HEK293 (cell line): Measurements from ENCODE around the gene SPNS1.

ENCODE experiments used
- CTCF ChIA-PET: fragments of 350-600 bp; formaldehyde crosslinking; extraction: SDS; loops from one replicate; lab custom pipeline; 2021; ENCODE audit warnings: antibody characterized with exemption; lab: Yijun Ruan, JAX
- POLR2A ChIA-PET: fragments of 300-600 bp; formaldehyde crosslinking; extraction: SDS; loops from one replicate; lab custom pipeline; 2020; ENCODE audit warnings: antibody characterized with exemption, inconsistent platforms; lab: Yijun Ruan, JAX
- H3K27ac ChIP-seq: fragments of 200-500 bp; sonication (Bioruptor generic); 2 replicates; pipeline ENCODE4 v1.5.1; 2014; ENCODE audit warnings: low read depth, low read length, control low read depth, inconsistent platforms; ENCODE audit errors: extremely low read depth
- H3K36me3 ChIP-seq, 2 experiments: fragments of 200-500 bp in 1 of 2; sonication (Bioruptor generic) in 1 of 2; 1 replicate in 1 of 2; 2 replicates in 1 of 2; pipeline ENCODE4 v1.5.1; 2014 to 2017; ENCODE audit warnings: inconsistent platforms in 2 of 2, low read length in 2 of 2; ENCODE audit not compliant: control insufficient read depth in 2 of 2, insufficient read depth in 1 of 2
- H3K4me1 ChIP-seq: fragments of 200-500 bp; sonication (Bioruptor generic); 2 replicates; pipeline ENCODE4 v1.5.1; 2014; ENCODE audit warnings: mild to moderate bottlenecking, low read length, inconsistent platforms; ENCODE audit not compliant: control insufficient read depth, insufficient read depth
- H3K4me3 ChIP-seq: 2 replicates; pipeline ENCODE4 v1.5.1; 2011; ENCODE audit warnings: low read depth, mild to moderate bottlenecking, control low read depth, low read length, moderate library complexity
- H3K9me3 ChIP-seq: fragments of 200-500 bp; sonication (Bioruptor generic); 2 replicates; pipeline ENCODE4 v1.5.1; 2014; ENCODE audit warnings: low read depth, low read length, inconsistent platforms; ENCODE audit not compliant: control insufficient read depth, insufficient read depth
- KLF8 ChIP-seq: fragments of 450-650 bp; formaldehyde crosslinking; IDR thresholded peaks from 2 replicates; pipeline ENCODE4 v1.5.1; 2016; ENCODE audit warnings: missing biosample characterization, missing genetic modification characterization
- SP2 ChIP-seq: fragments of 450-650 bp; formaldehyde crosslinking; IDR thresholded peaks from 2 replicates; pipeline ENCODE4 v1.5.1; 2016; ENCODE audit warnings: missing biosample characterization, missing genetic modification characterization
- ZNF202 ChIP-seq: fragments of 450-650 bp; formaldehyde crosslinking; IDR thresholded peaks from 2 replicates; pipeline ENCODE4 v1.5.1; 2016; ENCODE audit warnings: missing biosample characterization, missing genetic modification characterization, borderline replicate concordance
- ZNF23 ChIP-seq: fragments of 450-650 bp; formaldehyde crosslinking; IDR thresholded peaks from 2 replicates; pipeline ENCODE4 v1.5.1; 2016; ENCODE audit warnings: missing biosample characterization, missing genetic modification characterization, borderline replicate concordance
- ZNF501 ChIP-seq: fragments of 450-650 bp; formaldehyde crosslinking; IDR thresholded peaks from 2 replicates; pipeline ENCODE4 v1.5.1; 2016; ENCODE audit warnings: missing biosample characterization, missing genetic modification characterization
- ZNF521 ChIP-seq: fragments of 450-650 bp; formaldehyde crosslinking; IDR thresholded peaks from 2 replicates; pipeline ENCODE4 v1.5.1; 2017; ENCODE audit warnings: missing biosample characterization, mild to moderate bottlenecking, missing genetic modification characterization
- ZNF529 ChIP-seq: fragments of 450-650 bp; formaldehyde crosslinking; IDR thresholded peaks from 2 replicates; pipeline ENCODE4 v1.5.1; 2017; ENCODE audit warnings: missing genetic modification characterization, missing biosample characterization; ENCODE audit not compliant: insufficient replicate concordance
- ZNF548 ChIP-seq: fragments of 450-650 bp; formaldehyde crosslinking; IDR thresholded peaks from 2 replicates; pipeline ENCODE4 v1.5.1; 2016; ENCODE audit warnings: missing biosample characterization, missing genetic modification characterization
- ZNF558 ChIP-seq: fragments of 450-650 bp; formaldehyde crosslinking; IDR thresholded peaks from 2 replicates; pipeline ENCODE4 v1.5.1; 2016; ENCODE audit warnings: missing biosample characterization, missing genetic modification characterization
- ZNF600 ChIP-seq: fragments of 450-650 bp; formaldehyde crosslinking; IDR thresholded peaks from 2 replicates; pipeline ENCODE4 v1.5.1; 2016; ENCODE audit warnings: missing biosample characterization, missing genetic modification characterization
- ZNF629 ChIP-seq: fragments of 450-650 bp; formaldehyde crosslinking; IDR thresholded peaks from 2 replicates; pipeline ENCODE4 v1.5.1; 2017; ENCODE audit warnings: missing biosample characterization, missing genetic modification characterization
- ZNF660 ChIP-seq: fragments of 450-650 bp; IDR thresholded peaks from 2 replicates; pipeline ENCODE4 v1.5.1; 2018; ENCODE audit warnings: missing biosample characterization, mild to moderate bottlenecking, missing genetic modification characterization
- ZNF785 ChIP-seq: fragments of 450-650 bp; formaldehyde crosslinking; IDR thresholded peaks from 2 replicates; pipeline ENCODE4 v1.5.1; 2016; ENCODE audit warnings: missing biosample characterization, missing genetic modification characterization
- TF ChIP-seq, protein P1 (sequence below): fragments of 450-650 bp; formaldehyde crosslinking; IDR thresholded peaks from 2 replicates; pipeline ENCODE4 v1.5.1; 2016; ENCODE audit warnings: missing biosample characterization, missing genetic modification characterization, low read depth
- TF ChIP-seq, protein P2 (sequence below): fragments of 450-650 bp; formaldehyde crosslinking; IDR thresholded peaks from 2 replicates; pipeline ENCODE4 v1.5.1; 2016; ENCODE audit warnings: missing biosample characterization, missing genetic modification characterization
- TF ChIP-seq, protein P3 (sequence below): fragments of 450-650 bp; formaldehyde crosslinking; IDR thresholded peaks from 2 replicates; pipeline ENCODE4 v1.5.1; 2017; ENCODE audit warnings: missing biosample characterization, missing genetic modification characterization
- TF ChIP-seq, protein P4 (sequence below): fragments of 450-650 bp; formaldehyde crosslinking; IDR thresholded peaks from 2 replicates; pipeline ENCODE4 v1.5.1; 2016; ENCODE audit warnings: missing biosample characterization, missing genetic modification characterization
- TF ChIP-seq, protein P5 (sequence below): fragments of 450-650 bp; formaldehyde crosslinking; IDR thresholded peaks from 2 replicates; pipeline ENCODE4 v1.5.1; 2017; ENCODE audit warnings: missing biosample characterization, missing genetic modification characterization

SPNS1 gene

DNA sequence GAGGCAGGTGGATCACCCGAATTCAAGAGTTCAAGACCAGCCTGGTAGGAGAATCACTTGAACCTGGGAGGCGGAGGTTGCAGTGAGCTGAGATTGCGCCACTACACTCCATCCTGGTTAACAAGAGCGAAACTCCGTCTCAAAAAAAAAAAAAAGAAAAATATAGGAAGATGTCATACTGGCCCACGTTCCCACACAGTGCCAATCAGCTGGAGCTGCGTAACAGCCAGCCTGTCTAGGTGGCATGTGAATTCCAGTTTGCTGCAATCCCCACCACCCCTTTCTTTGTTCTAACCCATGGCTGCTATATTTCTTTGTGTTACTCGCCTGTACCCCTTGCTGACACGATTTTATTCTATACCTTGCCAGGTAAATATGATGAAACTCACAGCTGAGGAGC is 16.4 kb upstream of the SPNS1 start:
- ChIA-PET POLR2A (no interaction called here), CTCF (interaction anchor here (0.6 to 1.2 kb wide), 2 partner anchors 16 to 34 kb away, joined by 3 read pairs; no protein-coding TSS in a partner anchor)

DNA sequence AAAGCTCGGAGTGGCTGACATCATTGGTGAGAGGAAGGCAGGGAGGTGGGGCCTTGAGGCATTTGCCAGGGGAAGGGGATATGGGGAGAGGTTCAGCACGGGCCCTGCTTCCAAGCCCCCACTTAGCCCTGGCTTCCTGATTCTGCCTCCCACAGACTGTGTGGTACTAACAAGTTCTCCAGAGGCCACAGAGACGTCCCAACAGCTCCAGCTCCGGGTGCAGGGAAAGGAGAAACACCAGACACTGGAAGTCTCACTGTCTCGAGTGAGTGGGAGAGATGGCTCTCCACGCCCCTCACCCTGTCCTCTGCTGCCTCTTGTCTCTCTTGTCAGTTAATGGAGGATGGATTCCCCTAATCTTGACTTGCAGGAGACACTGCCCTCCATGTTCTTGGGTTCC is 15.7 kb upstream of the SPNS1 start:
- Histone ChIP-seq H3K9me3 (no peaks in the 10 kb centered on the region), H3K4me3 (no peak overlapping the region), H3K4me1 (no peaks in the 10 kb centered on the region), H3K36me3 (peaks cover 50 to 87% of the 10 kb centered on the region in 2 experiments)
- ChIA-PET CTCF (interaction anchor here (1.2 kb wide), 1 partner anchor 15 kb away, joined by 3 read pairs; no protein-coding TSS in a partner anchor), POLR2A (interaction anchor here (0.6 kb wide), 1 partner anchor 136 kb away, joined by 3 read pairs; no protein-coding TSS in a partner anchor)
- TF ChIP-seq SP2 (tag by site-specific recombination) (no peak), ZNF501 (no peak), ZNF660 (no peak), ZNF521 (tag by site-specific recombination) (no peak), ZNF558 (tag by site-specific recombination) (no peak)
- TF ChIP-seq, protein P1, sequence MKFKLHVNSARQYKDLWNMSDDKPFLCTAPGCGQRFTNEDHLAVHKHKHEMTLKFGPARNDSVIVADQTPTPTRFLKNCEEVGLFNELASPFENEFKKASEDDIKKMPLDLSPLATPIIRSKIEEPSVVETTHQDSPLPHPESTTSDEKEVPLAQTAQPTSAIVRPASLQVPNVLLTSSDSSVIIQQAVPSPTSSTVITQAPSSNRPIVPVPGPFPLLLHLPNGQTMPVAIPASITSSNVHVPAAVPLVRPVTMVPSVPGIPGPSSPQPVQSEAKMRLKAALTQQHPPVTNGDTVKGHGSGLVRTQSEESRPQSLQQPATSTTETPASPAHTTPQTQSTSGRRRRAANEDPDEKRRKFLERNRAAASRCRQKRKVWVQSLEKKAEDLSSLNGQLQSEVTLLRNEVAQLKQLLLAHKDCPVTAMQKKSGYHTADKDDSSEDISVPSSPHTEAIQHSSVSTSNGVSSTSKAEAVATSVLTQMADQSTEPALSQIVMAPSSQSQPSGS (tag by site-specific recombination): no peak
- TF ChIP-seq, protein P2, sequence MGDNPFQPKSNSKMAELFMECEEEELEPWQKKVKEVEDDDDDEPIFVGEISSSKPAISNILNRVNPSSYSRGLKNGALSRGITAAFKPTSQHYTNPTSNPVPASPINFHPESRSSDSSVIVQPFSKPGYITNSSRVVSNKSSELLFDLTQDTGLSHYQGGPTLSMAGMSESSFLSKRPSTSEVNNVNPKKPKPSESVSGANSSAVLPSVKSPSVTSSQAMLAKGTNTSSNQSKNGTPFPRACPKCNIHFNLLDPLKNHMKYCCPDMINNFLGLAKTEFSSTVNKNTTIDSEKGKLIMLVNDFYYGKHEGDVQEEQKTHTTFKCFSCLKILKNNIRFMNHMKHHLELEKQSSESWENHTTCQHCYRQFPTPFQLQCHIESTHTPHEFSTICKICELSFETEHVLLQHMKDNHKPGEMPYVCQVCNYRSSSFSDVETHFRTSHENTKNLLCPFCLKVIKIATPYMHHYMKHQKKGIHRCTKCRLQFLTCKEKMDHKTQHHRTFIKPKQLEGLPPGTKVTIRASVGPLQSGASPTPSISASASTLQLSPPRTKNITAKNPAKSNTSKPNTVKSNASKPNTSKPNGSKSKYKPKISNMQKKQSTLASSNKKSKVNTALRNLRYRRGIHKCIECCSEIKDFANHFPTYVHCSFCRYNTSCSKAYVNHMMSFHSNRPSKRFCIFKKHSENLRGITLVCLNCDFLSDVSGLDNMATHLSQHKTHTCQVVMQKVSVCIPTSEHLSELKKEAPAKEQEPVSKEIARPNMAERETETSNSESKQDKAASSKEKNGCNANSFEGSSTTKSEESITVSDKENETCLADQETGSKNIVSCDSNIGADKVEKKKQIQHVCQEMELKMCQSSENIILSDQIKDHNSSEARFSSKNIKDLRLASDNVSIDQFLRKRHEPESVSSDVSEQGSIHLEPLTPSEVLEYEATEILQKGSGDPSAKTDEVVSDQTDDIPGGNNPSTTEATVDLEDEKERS: no peak
- TF ChIP-seq, all 188 proteins: peak for 0
- no peak overlapping the region for H3K27ac ChIP-seq

More for the DNA sequence above, 16.4 kb upstream of the SPNS1 start:
- TF ChIP-seq ZNF600 (tag by site-specific recombination): 0 out of 2 replicates have a peak, but pooled peaks have one; percentile 34
- TF ChIP-seq, protein P3, sequence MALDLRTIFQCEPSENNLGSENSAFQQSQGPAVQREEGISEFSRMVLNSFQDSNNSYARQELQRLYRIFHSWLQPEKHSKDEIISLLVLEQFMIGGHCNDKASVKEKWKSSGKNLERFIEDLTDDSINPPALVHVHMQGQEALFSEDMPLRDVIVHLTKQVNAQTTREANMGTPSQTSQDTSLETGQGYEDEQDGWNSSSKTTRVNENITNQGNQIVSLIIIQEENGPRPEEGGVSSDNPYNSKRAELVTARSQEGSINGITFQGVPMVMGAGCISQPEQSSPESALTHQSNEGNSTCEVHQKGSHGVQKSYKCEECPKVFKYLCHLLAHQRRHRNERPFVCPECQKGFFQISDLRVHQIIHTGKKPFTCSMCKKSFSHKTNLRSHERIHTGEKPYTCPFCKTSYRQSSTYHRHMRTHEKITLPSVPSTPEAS (tag by site-specific recombination): no peak
- no peak overlapping the region for H3K4me3 ChIP-seq
- no peaks in the 10 kb centered on the region for H3K4me1 ChIP-seq
- H3K36me3 ChIP-seq: peaks cover 56 to 87% of the 10 kb centered on the region in 2 experiments
- no peaks in the 10 kb centered on the region for H3K9me3 ChIP-seq
- H3K27ac ChIP-seq: no peak overlapping the region

DNA sequence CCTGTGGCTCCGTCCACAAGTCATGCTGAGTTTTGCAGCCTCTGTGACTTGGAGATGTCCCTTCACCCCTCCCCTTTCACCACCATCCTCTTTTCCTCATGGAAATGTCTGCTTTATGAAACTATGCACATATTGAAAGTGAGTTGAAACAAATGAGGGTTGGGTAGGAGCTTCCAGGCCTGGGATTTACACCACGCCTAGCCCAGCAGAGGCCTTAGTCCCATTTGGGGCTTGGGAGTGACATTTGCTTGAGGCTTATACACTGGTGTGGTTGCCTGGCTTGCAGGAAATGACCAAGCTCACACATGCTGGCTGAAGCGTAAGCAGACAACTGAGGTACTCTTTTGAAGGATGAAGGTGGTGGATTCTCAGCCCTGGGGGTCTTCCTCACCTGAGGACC is 10.5 kb upstream of the SPNS1 start:
- POLR2A ChIA-PET: interaction anchor here (0.9 kb wide), 1 partner anchor 14 kb away, joined by 3 read pairs; no protein-coding TSS in a partner anchor

DNA sequence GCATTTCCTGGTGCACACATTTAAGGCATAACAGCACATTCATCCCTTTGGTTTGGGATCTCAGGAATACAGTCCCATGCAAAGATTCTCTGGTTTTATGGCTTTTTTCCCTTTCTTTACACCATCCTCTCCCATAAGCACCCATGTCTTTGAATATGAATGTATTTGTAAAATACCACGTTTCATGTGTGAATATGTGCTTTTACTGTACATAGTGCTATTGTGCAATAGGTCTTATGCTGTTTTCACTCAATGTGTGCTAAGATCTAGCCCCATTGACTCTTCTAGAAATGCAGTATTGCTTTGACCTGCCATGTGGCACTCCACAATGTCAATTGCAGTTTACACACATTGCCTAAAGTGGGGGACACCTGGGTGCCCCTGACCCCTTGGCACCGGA is 10.1 kb upstream of the SPNS1 start:
- Histone ChIP-seq H3K27ac (no peak overlapping the region), H3K4me3 (no peak overlapping the region), H3K36me3 (peaks cover 11 to 47% of the 10 kb centered on the region in 2 experiments; a peak in 2 of 3 replicates), H3K9me3 (no peaks in the 10 kb centered on the region), H3K4me1 (no peaks in the 10 kb centered on the region)
- CTCF ChIA-PET: no interaction called here
- POLR2A ChIA-PET: interaction anchor here (0.9 kb wide), 1 partner anchor 14 kb away, joined by 3 read pairs; no protein-coding TSS in a partner anchor
- TF ChIP-seq ZNF521 (tag by site-specific recombination): no peak
- TF ChIP-seq, protein P4, sequence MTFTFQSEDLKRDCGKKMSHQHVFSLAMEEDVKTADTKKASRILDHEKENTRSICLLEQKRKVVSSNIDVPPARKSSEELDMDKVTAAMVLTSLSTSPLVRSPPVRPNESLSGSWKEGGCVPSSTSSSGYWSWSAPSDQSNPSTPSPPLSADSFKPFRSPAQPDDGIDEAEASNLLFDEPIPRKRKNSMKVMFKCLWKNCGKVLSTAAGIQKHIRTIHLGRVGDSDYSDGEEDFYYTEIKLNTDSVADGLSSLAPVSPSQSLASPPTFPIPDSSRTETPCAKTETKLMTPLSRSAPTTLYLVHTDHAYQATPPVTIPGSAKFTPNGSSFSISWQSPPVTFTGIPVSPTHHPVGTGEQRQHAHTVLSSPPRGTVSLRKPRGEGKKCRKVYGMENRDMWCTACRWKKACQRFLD (tag by site-specific recombination): no peak
- TF ChIP-seq ZNF629 (tag by site-specific recombination): no peak
- TF ChIP-seq, protein P5, sequence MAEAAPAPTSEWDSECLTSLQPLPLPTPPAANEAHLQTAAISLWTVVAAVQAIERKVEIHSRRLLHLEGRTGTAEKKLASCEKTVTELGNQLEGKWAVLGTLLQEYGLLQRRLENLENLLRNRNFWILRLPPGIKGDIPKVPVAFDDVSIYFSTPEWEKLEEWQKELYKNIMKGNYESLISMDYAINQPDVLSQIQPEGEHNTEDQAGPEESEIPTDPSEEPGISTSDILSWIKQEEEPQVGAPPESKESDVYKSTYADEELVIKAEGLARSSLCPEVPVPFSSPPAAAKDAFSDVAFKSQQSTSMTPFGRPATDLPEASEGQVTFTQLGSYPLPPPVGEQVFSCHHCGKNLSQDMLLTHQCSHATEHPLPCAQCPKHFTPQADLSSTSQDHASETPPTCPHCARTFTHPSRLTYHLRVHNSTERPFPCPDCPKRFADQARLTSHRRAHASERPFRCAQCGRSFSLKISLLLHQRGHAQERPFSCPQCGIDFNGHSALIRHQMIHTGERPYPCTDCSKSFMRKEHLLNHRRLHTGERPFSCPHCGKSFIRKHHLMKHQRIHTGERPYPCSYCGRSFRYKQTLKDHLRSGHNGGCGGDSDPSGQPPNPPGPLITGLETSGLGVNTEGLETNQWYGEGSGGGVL (tag by site-specific recombination): no peak
- TF ChIP-seq SP2 (tag by site-specific recombination): no peak
- TF ChIP-seq ZNF529 (tag by site-specific recombination): no peak
- no peak for TF ChIP-seq ZNF23 (tag by site-specific recombination)

More for the DNA sequence above, 10.5 kb upstream of the SPNS1 start:
- H3K9me3 ChIP-seq: no peaks in the 10 kb centered on the region
- CTCF ChIA-PET: no interaction called here
- H3K4me3 ChIP-seq: no peak overlapping the region
- TF ChIP-seq ZNF202 (tag by site-specific recombination) (no peak), ZNF785 (tag by site-specific recombination) (no peak), ZNF548 (tag by site-specific recombination) (no peak), KLF8 (tag by site-specific recombination) (no peak)
- no peaks in the 10 kb centered on the region for H3K4me1 ChIP-seq
- no peak overlapping the region for H3K27ac ChIP-seq
- peaks cover 14 to 52% of the 10 kb centered on the region in 2 experiments; a peak in 2 of 3 replicates for H3K36me3 ChIP-seq
